ENCODE results near the gene PSMB4.
A peak's percentile ranks its signal among the peaks of the same experiment; 100 is the strongest.
"Not testable (repeated sequence)": the region's sequence is repeated elsewhere in the genome, so short reads cannot be mapped to it uniquely, and the experiment has no call there.

Gene PSMB4

DNA sequence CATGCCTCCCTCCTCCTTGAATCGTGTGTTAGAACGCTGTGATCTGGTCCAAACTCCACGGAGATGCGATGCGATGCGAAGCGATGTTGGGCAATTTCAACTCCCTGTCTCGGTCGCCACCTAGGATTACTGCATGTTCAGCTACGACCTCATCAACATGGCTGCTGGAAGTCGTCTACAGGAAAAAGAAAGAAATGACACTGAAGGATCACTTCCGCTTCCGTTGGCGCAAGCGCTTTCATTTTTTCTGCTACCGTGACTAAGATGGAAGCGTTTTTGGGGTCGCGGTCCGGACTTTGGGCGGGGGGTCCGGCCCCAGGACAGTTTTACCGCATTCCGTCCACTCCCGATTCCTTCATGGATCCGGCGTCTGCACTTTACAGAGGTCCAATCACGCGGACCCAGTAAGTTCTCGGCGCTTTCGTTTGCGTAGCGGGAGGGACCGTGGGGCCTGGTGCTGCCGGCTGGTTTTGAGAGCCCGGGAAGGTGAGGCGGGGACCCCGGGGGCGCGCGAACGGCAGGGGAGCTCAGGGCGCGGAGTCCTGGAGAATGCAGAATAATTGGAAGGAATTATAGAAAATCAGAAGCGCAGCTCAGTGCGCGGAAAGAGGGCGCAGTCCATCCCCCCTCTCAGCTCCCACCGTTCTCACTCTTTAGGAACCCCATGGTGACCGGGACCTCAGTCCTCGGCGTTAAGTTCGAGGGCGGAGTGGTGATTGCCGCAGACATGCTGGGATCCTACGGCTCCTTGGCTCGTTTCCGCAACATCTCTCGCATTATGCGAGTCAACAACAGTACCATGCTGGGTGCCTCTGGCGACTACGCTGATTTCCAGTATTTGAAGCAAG is at the start of gene PSMB4:
Gene PSMB4 (plus strand): TSS at position 250 of the 848 bp plus-strand sequence. CDS start 15 bp downstream, at position 265.
- peak; percentile 88 for DNase-seq

DNA sequence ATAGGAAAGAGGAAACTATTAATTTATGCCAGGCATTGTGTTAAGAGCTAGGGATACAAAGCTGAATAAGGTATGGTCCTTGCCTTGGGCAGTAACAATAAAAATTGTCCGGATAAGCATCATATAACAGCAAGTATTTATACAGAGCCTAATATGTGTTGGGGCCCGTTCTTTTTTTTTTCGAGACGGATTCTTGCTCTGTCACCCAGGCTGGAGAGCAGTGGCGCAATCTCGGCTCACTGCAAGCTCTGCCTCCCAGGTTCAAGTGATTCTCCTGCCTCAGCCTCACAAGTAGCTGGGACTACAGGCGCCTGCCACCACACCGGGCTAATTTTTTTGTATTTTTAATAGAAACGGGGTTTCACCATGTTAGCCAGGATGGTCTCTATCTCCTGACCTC is 49.0 kb upstream of the PSMB4 start:
- not testable (repeated sequence) for DNase-seq

DNA sequence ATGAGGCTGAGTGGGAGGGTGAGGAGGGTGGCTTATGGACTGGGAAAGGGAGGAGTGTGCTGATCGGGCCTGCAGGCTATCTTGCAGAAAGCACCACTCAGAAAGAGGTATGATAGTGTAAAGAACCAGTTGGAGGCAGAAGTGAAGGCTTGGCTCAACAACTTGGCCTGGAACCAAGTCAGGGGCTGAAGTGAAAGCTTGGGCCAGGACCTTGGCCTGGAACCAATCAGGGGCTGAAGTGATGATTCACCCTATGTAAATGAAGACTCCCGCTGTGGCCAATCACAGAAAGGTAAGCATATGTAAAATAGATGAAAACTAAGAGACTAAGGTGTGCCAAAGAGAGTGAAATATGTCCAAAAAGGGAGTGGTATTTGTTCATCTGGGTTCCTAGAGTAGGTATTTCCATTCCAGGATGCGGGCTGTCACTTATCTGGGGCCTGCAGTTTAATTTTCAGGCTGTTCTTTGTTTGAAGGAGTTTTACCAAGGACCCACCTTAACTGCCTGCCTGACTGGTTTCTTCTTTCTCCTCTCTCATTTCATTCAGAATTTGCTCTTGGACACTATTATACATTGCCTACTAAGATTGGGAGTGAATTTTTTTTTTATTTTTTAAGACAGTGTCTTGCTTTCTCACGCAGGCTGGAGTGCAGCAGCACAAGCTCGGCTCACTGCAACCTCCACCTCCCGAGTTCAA is 47.2 kb upstream of the PSMB4 start:
- no peak for DNase-seq

DNA sequence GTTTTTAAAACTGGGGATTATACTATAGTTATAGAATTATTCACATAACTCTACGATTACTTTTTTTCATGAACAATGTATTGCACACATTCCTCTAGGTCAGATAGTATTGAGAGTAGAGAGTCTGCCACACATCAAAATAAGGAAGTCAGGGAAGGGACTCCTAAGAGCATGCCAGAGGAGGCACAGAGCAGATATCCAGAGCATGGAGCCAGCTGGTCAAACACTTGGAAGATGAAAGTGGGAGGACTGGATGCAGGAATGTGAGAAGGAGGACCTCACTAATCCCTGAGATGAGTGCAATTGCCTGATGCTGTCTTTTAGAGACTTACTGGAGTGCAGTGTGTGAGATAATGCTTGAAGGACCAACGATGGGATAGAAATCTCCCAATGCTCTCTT is 42.7 kb upstream of the PSMB4 start:
- DNase-seq: no peak

DNA sequence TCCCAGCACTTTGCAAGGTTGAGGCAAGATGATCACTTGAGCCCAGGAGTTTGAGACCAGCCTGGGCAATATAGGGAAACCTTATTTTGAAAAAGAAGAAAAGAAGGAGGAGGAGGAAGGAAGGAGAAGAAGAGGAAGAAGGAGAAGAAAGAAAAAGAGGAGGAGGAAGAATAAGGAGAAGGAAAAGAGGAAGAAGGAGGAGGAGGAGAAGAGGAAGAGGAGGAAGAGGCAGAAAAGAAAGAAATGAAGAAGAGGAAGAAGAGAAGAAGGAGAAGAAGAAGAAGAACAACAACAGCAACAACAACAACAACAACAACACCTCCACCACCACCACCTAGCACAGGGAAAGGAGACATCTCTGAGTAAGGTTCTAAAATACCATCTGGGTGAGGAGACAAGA is 37.5 kb upstream of the PSMB4 start:
- no peak for DNase-seq

DNA sequence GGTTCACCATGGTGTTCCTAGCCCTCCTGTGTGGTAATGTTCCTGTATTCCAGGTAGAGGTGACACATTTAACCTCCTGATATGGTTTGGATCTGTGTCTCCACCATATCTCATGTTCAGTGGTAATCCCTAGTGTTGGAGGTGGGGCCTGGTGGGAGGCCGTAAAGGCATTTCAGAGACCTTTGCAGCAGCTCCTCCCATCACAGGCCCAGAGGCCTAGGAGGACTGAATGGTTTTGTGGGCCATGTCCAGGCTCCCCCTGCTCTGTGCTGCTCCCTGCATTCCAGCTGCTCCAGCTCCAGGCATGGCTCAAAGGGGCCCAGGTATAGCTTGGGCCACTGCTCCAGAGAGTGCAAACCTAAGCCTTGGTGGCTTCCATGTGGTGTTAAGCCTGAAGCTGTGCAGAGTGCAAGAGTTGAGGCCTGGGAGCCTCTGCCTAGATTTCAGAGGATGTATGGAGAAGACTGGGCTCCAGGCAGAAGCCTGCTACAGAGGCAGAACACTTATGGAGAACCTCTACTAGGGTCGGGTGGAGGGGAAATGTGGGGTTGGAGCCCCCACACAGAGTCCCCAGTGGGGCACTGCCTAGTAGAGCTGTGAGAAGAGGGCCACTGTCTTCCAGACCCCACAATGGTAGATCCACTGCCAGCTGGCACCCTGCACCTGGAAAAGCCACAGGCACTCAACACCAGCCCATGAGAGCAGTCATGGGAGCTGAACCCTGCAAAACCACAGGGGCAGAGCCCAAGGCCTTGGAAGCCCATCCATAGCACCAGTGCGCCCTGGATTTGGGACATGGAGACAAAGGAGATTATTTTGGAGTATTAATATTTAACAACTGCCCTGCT is 36.8 kb upstream of the PSMB4 start:
- DNase-seq: no peak

DNA sequence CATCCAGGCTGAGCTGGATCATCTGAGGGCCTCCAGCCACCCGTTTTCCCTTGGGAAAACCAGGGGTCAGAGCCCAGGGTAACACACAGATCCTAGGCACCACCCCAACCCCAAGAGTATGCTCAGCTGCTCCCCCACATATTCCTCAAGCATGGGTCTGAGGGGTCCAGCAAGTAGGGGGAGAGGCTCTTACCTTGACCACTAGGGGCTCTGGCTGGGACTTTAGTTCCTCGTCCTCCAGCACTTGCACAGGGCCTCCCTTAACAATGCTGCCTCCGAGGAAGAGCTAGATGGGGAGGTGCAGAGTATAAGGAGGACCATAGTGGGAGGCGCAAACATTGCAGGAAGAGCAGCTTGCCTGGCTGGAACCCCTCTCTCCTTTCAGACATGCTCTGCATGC is 34.4 kb upstream of the PSMB4 start:
- no peak for DNase-seq

DNA sequence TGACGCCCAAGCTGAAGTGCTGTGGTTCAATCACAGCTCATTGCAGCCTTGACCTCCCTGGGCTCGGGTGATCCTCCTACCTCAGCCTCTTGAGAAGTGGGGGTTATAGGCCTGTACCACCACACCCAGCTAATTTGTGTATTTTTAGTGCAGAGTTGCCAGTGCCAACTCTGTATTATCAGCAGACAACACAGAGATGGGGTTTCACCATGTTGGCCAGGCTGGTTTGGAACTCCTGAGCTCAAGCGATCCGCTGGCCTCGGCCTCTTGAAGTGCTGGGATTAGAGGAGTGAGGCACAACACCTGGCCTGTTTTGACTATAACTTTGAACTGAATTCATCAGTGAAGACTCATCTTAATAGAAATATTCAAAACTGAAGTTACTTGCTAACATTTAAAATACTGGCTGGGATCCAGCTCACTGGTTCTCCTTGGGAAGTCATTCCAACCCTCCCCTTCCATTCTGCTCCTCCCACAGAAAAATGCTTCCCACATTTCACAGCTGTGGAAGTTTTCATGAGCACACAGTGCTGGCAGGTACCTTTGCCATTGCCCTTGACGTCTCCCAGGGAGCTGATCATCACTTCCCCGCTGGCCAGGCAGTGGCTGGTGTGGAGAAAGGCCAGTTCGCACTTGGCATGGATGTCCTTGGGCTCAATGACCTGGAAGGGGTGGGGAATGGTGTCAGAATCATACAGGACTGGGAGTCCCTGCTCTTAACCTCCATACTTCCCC is 31.5 kb upstream of the PSMB4 start:
- DNase-seq: no peak

DNA sequence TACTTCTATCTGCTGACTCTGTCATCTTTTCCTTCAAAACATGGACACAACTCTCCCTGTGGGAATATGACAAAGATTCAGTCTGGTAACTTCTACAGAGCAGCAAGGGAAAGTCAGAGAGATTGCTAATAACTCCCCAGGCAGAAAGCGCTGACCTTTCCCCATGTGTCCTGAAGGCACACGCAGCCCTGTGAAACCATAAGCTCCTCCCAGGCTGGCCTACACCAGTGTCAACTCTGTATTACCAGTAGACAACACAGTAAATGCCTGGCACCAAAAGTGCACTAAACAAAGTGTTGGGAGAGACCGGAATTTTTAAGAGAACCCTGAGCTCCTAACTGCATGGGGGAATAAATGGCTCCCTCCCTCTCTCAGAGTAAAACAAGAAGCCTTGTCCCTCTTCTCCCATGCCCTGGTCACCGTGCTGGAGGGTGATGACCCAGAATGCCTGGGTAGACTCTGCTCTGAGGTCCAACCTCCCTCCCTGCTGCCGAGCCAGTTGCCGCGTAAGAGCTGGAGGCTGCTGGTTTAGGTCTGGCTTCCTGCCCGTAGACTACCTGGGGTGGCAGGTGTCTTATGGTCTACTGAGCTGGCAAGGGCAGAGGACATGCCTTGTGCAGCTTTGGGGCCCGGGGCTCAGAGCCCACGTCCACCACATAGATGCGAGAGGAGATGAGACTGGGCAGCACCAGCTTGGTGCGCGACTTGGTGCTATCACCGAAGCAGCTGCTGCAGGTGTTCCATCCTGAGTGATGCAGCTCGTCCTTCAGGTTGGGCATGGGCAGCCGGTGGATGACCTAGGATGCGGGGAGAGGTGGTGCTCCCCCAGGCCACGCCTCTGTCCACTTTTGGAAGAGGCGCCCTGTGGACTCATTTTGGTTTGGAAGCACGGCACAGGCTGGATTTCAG is 30.7 kb upstream of the PSMB4 start:
- no peak for DNase-seq

DNA sequence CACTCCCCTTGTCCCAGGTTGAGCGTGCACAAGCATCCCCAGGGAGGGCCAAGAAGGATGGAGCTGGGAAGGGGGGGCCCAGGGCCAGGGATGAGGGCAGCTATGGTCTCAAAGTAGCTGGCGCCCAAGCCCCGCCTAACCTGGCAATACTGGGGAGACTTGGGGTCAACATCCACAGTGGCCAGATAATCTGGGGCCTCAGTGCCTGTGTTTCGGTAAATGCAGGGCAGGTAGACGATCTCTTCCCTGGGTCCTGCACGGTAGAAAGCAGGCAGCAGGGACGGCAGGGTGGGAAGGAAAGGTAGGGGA is 30.1 kb upstream of the PSMB4 start:
- no peak for DNase-seq

DNA sequence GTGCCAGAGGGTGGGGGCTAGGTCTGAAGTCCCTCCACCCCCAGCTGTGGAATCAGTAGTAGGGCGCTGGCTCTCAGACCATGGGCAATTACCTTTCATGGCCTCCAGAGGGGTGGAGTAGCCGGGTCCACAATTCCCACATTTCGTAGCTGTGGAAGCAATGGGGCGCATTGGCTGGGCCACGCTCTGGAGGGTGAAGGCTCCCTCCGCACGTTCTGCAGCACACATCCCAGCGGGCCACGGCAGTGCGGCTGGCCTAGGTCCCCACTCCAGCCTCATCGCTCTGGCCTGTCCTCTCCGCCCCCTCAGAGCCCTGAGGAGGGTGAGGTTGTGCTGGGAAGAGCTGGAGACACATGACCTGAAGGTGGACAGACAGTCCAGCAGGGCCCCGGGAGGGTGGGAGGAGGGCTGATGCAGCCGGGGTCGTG is 29.7 kb upstream of the PSMB4 start:
- no peak for DNase-seq

DNA sequence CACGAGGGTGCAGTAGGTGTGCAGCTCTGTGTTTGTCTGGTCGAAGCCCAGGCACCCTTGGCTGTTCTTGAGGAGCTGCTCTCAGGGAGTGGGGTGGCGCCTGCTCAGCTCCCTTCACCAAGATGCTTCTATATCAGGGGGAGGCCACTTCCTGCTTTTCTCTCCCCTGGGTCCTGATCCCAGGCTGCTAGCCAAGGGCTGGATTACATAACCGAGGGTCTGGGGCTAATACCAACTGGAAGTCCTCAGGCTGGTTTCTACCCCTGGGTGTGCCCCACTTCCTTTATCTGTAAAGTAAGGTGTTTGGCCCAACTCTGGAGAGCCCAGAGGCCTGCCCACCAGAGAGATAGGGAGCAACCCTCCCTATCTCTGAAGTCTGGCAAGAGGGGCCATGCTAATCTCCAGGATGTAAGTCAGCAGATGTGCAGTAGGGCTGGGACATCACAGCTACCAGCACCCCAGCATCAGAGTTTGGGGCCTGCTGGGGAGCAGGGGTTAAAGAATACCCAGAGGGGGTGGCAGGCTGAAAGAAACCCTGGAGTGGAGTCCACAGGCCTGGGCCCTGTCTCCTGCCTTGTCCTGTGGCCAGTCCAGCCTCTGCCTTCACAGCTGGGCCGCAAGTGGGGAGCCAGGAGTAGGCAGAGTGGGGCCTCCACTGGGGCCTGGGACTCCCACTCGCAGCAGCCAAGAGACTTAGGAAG is 29.0 kb upstream of the PSMB4 start:
- no peak for DNase-seq

DNA sequence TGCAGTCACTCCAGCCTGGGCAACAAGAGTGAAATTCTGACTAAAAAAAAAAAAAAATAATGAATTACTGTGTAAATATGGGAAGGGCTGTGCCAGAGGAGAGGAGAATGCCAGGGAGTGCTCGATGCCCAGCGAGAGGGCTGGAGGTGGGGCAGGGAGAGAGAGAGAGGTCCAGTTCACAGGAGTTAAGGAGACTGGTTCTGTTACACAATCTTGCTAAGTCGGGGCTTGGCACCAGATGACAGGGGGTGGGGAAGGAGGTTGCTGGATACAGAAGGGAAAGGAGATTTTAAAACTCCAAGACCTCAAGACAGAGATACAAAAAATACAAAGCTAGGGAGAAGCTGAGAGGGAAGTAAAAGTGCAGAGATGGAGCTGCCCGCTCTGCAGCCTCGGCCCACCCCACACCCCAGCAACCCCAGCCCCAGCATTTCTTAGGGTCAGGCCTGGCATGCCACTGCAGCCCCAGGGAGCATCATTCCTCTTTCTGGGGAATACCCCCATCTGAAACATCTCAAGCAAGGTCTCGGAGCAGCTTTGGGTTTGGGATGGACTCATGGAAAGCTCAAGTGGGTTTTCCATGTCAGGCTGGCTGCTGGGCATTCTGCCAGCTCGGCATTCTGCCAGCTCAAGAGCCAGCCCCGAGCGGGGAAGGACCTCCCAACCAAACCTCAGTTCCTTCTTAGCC is 27.9 kb upstream of the PSMB4 start:
- no peak for DNase-seq

DNA sequence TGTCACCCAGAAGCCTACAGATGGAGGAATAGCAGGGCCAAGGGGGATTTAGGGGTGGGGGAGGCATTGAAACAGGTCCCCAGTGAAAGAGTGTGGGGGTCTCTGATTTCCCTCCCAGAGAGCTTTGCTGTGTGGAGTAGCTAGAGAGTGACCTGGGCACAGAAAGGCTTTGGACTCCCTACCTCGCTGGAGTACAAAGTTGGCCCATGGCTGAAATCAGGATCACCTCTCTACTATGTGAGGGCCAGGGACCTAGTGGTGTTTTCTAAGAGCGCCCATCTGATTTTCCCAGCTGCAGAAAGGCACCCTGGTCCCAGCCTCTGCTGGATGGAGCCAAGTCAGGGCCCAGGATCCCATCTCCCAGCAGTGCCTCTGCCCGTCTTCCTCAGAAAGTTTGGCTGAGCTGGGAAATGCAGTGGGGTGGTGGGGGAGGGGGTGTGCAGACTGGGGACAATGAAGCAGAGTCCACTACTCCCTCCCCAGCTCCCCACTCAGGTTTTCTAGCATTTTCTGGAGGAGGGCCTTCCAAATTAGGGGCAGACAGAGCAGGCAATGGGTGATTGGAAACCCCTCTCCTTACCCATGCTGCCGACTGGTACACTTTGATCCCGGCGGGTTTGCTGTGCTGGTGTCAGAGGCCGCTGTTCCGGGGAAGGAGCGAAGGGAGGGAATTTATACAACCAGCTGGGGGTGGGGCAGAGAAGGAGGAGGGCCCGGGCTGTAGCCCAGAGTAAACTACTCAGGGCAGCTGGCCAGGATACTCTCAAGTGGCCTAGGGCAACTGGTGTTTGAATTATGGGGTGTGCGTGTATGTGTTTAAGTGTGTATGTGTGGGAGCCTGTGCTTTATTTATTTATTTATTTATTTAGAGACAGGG is 27.1 kb upstream of the PSMB4 start, which contains the start of gene SELENBP1:
Gene SELENBP1 (minus strand): TSS at position 648 of the 877 bp plus-strand sequence. CDS start 64 bp downstream, at position 584.
- DNase-seq: no peak

DNA sequence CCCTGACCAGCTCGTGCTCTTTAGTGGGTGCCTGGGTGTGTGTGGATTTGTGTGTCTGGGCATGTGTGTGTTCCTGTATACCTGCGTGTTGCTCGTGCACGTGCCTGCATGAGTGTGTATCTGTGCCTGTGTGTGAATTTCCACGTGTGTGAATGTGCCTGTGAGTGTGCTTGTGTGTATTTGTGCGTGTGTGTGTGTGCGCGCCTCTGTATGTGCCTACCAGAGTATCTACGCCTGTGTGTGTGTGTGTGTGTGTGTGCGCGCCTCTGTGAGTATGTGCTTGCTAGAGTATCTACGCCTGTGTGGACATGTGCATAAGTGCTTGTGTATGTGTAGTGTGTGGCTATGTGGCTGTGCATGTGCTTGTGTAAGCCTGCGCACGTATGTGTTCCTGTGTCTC is 26.2 kb upstream of the PSMB4 start:
- DNase-seq: no peak

DNA sequence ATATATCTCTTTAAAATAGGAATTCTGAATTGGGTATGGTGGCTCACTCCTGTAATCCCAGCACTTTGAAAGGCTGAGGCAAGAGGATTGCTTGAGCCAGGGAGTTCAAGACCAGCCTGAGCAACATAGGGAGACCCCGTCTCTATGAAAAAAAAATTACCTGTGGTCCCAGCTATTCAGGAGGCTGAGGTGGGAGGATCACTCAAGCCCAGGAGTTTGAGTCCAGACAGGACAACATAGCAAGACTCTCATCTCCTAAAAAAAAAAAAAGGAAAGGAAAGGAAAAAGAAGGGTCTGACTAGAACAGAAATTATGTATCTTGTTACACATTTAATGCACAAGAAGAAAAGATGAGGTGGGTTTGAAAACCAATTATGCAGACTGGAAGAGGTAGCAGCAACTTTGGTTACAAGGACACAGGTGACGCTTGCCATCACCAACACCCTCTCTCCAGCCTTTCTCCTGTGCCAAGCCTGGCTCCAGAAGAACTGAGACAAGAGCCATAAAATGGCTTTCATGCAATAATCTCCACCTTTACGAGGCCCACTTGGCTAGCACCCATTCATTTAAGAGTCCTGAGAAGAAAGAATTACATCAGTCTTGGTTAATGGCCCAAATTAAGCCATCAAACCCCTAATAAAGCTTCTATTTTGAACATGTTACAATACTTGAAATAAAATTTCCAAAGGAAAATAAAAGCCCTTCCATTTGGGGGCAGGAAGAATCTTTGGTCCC is 22.1 kb upstream of the PSMB4 start:
- DNase-seq: no peak

DNA sequence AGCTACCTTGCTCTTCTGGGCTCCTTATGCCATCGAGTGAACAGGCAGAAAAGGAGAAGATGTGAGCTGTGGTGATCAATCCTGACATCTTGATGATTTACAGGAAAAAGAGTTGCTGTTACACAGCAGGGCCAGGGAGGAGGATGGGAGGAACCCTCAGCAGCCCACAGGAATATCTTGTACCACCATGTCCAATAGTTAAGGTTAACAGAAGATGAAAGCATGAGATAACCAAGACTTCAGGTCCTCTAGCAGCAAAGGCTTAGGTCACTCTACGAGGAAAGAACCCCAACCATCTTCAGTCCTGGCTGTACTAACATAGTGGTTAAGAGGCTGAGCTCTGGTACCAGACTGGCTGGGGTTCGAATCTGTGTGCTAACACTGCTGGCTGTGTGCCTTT is 14.8 kb upstream of the PSMB4 start:
- DNase-seq: no peak

DNA sequence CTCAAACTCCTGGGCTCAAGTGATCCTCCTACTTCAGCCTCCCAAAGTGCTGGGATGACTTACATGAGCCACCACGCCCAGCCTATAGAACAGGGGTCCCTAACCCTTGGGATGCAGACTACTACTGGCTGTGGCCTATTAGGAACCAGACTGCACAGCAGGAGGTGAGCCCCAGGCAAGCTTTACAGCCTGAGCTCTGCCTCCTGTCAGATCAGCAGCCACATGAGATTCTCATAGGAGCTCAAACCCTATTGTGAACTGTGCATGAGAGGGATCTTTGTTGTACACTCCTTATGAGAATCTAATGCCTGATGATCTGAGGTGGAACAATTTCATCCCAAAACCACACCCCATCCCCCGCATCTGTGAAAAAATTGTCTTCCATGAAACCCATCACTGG is 13.4 kb upstream of the PSMB4 start:
- DNase-seq: no peak

All from NCI-H1436 (cell line).